ENCODE results near the gene WAPL. TPM values are rescaled to one million over a fixed set of nuclear protein-coding genes. Genes with fewer than 3 reads are reported as not detected.
"Not testable (repeated sequence)": the region's sequence is repeated elsewhere in the genome, so short reads cannot be mapped to it uniquely, and the experiment has no call there.

WAPL gene
- total and polyA plus RNA-seq, 8 donors = 7.1 to 22.0 (median 12.4) TPM

DNA sequence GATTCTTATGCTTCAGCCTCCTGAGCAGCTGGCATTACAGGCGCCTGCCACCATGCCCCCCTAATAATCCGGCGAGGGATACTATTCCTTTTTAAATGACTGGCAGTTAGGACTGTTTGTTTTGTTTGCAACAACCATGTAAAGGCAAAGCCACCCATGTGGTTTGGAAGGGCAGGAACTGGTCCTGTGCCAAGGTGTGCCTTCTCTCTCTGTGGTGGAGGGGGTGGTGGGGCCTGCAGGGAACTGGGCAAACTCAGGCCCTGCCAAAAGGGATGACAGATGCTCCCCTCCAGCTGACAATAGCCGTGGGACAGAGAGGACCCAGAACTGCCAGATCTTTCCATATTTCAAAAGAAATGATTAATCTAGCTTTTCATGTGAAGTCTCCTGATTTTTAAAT is 23.5 kb upstream of the WAPL start:
- 46 to 48% methylated on average over 4 of the region's 4 CpGs for WGBS, 2 donors
- no peak overlapping the region for H3K27ac ChIP-seq
- intact Hi-C loops (cut with DNase I) = no loop called here
- H3K36me3 ChIP-seq = no peaks in the 10 kb centered on the region
- H3K27me3 ChIP-seq = no peaks in the 10 kb centered on the region
- FAIRE-seq (no peak), DNase-seq (no peak), ATAC-seq (no peak)
- no peaks in the 10 kb centered on the region for H3K4me1 ChIP-seq
- TF ChIP-seq, protein P1, sequence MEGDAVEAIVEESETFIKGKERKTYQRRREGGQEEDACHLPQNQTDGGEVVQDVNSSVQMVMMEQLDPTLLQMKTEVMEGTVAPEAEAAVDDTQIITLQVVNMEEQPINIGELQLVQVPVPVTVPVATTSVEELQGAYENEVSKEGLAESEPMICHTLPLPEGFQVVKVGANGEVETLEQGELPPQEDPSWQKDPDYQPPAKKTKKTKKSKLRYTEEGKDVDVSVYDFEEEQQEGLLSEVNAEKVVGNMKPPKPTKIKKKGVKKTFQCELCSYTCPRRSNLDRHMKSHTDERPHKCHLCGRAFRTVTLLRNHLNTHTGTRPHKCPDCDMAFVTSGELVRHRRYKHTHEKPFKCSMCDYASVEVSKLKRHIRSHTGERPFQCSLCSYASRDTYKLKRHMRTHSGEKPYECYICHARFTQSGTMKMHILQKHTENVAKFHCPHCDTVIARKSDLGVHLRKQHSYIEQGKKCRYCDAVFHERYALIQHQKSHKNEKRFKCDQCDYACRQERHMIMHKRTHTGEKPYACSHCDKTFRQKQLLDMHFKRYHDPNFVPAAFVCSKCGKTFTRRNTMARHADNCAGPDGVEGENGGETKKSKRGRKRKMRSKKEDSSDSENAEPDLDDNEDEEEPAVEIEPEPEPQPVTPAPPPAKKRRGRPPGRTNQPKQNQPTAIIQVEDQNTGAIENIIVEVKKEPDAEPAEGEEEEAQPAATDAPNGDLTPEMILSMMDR (IDR thresholded peaks at IDR 0.05) = no peak
- no peak overlapping the region for H3K4me3 ChIP-seq
- no peaks in the 10 kb centered on the region for H3K9me3 ChIP-seq

DNA sequence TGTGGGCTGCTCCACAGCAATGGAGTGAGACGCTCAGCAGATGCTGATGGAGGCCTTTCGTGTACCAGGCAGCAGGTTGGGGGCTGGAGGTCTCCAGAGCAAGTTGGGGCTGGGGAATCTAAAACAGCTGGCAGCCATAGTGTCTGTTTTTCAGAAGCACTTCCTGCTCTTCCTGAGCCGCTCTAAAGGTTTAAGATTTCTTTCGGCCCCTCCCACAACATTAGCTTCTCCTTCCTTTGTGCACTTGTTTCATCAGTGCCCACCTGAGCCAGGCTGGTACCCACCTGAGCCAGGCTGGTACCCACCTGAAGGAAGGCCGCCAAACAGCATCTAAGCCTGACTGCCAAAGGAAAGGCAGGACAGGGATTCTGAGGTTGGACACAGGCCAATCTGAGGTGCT is 18.4 kb upstream of the WAPL start:
- DNase-seq = no peak
- WGBS, 2 donors = 90 to 91% methylated on average over 5 of the region's 5 CpGs
- no peak for ATAC-seq
- no peak for FAIRE-seq
- H3K36me3 ChIP-seq = no peaks in the 10 kb centered on the region
- no peaks in the 10 kb centered on the region for H3K27me3 ChIP-seq
- TF ChIP-seq, protein P1 (IDR thresholded peaks at IDR 0.05) = no peak
- H3K4me3 ChIP-seq = no peak overlapping the region
- intact Hi-C loops (cut with DNase I) = no loop called here
- H3K4me1 ChIP-seq = peaks cover 0 to 2% (median under 1%) of the 10 kb centered on the region in 3 donors
- no peaks in the 10 kb centered on the region for H3K9me3 ChIP-seq
- H3K27ac ChIP-seq = no peak overlapping the region

DNA sequence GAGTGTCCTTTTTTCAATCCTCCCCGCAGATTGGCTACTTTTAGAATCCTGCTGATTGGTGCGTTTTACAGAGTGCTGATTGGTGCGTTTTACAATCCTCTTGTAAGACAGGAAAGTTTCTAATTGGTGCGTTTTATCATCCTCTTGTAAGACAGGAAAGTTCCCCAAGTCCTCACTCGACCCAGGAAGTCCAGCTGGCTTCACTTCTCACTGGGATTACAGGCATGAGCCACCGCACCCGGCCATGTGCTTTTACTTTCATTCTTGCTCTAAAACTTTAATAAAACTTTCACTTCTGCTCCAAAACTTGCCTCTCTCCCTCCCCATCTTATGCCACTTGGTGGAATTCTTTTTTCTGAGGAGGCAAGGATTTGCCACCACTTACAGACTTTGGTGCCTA is 17.0 kb upstream of the WAPL start:
- Histone ChIP-seq H3K4me3 (no peak overlapping the region), H3K4me1 (peaks cover 0 to 4% (median 3%) of the 10 kb centered on the region in 3 donors), H3K27ac (no peak overlapping the region), H3K27me3 (no peaks in the 10 kb centered on the region), H3K36me3 (no peaks in the 10 kb centered on the region), H3K9me3 (no peaks in the 10 kb centered on the region)
- no peak for ATAC-seq
- TF ChIP-seq, protein P1 (IDR thresholded peaks at IDR 0.05) = no peak
- no peak for FAIRE-seq
- no peak for DNase-seq
- intact Hi-C loops (cut with DNase I) = no loop called here
- 80 to 88% methylated on average over 7 of the region's 7 CpGs for WGBS, 2 donors

DNA sequence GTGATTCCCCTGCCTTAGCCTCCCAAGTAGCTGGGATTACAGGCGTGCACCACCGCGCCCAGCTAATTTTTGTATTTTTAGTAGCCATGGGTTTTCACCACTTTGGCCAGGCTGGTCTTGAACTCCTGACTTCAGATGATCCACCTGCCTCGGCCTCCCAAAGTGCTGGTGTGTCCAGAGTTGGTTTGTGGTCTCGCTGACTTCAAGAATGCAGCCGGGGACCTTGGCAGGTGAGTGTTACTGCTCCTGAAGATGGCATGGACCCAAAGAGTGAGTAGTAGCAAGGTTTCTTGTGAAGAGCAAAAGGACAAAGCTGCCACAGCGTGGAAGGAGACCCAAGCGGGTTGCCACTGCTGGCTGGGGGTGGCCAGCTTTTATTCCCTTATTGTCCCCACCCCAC is 16.4 kb upstream of the WAPL start:
- H3K4me1 ChIP-seq; H3K27ac ChIP-seq; H3K27me3 ChIP-seq; DNase-seq; H3K36me3 ChIP-seq; FAIRE-seq; intact Hi-C loops (cut with DNase I); ATAC-seq; H3K9me3 ChIP-seq; H3K4me3 ChIP-seq: not testable (repeated sequence)
- WGBS, 2 donors = 90 to 93% methylated on average over 8 of the region's 8 CpGs

DNA sequence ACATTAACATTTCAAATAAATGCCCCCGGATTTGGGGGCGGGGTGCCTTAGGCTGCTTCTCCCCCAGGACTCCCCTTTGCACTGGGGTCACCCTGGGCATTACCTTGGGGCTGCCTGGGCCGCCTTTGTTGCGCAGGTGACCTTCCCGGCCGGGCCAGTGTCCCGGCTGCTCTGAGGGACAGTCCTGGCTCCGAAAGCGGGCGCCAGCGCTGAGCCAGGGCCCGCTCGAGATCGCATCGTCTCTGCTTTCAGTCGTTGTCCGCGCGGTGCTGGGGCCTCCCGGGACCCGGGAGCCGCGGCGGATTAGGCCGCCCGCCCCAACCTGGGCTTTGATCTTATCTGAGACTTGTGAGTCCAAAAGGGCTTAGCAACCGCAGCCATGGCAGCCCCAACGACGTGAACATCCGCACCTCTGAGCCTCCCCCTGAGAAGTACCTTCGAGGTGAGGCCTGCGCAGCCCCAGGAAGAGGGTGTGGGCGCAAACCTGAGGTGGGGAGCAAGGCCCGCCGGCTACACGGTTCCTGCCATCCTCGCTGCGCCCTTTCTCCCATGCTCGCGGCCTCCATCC is 14.8 kb upstream of the WAPL start:
- peak in 2 of 6 donors; percentile 40 to 62 for DNase-seq
- Histone ChIP-seq H3K4me3 (peak overlapping the region in 2 of 4 donors; percentile 42 to 54), H3K9me3 (no peaks in the 10 kb centered on the region), H3K4me1 (peaks cover 0 to 4% (median 3%) of the 10 kb centered on the region in 3 donors), H3K36me3 (no peaks in the 10 kb centered on the region), H3K27me3 (no peaks in the 10 kb centered on the region), H3K27ac (no peak overlapping the region)
- no peak for FAIRE-seq
- TF ChIP-seq, protein P1 (IDR thresholded peaks at IDR 0.05) = no peak
- no peak for ATAC-seq
- intact Hi-C loops (cut with DNase I) = no loop called here
- WGBS, 2 donors = 68 to 70% methylated on average over 40 of the region's 40 CpGs
